NCI-H524 (cell line): Measurements from ENCODE around the gene PIP4K2B.
"Not testable (repeated sequence)": the region's sequence is repeated elsewhere in the genome, so short reads cannot be mapped to it uniquely, and the experiment has no call there.

Experiments used
- DNase-seq, 2 experiments: peaks; one replicate each; lab custom pipeline; 2025; lab: John Stamatoyannopoulos, UW

Gene PIP4K2B

DNA sequence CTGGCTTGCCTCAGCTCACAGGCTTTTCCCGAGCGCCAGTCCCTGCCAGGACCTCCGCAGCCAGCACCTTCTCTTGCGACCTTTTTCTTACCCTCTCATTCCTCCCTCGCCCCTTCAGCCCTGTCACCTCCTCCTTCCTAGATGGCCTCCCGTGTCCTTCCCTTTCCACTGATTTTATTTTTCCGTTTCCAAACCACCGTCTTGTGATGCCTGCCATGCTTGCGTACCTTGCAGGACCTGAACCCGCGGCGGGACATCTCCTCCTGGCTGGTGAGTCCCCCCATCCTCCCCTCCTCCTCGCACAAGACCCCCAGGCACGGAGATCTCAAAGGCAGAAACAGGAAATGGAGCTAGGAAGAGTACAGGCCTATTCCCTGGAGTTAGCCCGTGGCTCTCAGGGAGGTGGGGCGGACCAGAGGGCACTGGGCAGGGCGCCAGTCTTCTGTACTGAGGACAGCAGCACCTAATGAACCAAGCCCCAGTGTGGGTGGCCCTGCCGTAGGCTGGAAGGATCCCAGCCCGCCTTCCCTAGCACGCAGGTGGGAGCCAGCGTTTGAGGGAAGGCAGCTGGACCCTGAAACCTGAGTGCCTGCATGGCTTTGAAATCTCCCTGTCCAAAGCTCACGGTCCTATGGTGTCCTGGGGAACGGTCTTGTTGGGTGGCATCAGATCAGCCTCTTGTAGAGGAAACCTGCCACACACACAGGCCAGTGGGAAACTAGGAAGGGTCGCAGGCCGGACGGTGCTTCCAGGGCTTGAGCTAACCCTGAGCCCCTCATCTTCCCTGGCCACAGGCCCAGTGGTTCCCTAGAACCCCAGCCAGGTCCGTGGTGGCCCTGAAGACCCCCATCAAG, 68.6 kb downstream of the PIP4K2B start:
- peak in 1 of 2 experiments; percentile 50 for DNase-seq

DNA sequence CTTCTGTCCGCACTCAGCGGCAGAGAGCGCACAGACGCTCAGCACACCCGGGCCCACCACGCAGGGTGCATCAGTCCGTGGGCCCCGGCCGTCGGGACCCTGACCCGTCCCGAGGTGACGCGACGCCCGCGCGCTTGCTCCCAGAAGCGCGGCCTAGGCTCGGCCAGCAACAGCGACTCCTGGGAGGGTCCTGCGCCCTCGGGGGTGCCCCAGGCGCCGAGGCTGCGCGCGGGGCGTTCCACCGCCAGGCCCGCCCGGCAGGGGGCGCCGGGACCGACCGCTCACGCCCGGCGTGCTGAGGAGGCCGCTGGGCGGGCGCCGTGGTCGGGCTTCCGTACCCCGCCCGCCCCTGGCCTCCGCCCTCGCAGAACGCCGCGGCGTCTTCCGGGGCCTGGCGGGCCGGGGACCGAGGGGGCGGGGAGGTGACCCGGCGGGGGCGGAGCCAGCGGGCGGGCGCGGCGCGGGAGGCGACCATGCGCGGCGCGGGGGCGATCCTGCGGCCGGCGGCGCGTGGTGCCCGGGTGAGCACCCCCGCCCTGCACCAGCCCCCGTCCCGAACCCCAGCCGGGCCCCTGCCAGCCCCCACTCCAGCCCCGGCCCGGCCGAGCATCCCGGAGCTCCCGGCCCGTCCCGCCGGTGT, 69.3 kb downstream of the PIP4K2B start, which contains the start of gene CISD3:
Gene CISD3, plus strand, starts transcription at position 456 of the 640 bp plus-strand sequence. Its CDS starts 18 bp downstream, at position 474.
- DNase-seq, result peak; percentile 67 to 90

DNA sequence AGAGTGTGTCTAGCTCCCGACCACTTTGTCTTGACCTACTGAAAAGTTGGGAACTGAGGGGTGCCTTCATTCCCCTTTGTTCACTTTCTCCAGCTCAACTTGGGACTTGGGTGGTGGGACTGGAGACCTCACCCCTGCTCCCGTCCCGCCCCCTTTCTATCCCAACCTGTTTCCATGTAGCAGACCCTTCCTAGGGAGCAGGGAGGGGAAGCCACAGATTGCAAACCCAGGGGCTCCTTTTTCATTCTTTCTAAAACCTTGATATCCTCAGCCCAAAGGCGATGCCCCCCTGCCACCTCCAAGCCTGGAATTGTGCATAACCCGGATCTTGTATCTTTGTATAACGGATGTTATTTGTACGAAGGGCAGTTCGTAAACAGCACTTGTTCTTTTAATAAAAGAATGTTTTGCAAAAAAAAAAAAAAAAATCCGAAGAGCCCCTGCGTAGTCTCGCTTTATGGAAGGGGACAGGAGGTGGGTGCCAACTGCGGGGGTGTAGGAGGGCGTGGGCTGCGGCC, 69.9 kb downstream of the PIP4K2B start:
- no peak for DNase-seq

DNA sequence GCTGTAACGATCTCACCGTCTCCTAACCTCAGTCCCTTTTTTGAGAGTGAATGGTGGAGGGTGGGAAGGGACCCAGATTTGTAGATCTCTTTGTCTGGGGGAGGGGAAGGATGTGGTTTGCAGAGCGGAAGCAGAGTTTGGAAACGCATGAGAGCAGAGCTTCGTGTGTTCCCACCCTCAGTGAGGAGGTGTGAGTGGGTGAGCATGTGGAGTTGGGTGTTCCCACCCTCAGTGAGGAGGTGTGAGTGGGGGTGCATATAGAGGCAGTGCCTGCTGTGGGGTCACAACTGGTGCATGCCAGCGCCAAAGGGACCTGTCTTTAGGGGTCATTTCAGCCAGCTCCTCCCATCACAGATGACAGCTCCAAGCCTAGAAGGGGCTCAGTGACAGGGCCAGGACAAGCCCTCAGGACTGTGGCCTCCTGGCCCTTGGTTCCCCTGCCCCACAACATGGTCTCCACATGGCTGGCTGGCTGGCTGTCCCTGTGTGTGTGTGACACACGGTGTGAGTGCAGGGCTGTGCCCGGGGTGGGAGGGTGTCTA, 71.0 kb downstream of the PIP4K2B start:
- DNase-seq, result no peak

DNA sequence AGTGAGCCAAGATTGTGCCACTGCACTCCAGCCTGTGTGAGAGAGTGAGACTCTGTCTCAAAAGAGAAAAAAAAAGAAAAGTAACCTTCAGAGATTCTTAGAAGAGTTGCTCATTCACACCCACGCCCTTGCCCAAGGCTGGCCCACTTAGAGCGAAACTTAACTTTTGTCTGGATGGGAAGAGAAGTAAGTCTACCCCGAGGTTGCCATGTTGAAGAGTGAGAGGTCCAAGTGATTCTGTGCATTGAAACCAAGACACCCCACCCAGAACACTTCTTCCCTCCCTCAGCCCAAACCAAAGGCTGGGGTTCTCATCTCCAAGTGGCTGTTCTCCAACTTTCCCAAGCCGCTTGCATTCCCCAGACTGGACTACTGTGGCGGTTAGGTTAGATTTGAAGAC, 71.6 kb downstream of the PIP4K2B start:
- DNase-seq, result no peak

DNA sequence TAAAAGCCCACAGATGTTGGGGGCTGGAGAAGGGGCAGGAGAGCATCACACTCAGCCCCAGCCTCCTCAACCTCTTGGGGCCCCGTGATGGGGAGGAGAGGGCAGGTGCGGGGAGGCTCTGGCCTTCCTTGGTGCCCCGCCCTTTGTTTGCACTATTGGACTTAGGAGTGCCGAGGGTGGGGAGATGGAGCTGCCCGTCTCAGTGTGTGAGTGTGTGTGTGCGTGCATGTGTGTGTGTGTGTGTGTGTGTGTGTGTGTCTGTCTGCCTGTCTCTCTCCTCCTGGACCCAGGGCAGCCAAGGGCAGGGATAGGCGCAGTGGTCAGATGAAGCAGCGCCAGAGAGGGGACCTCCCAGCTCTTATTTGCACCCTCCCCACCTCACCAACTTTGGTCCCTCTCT, 73.2 kb downstream of the PIP4K2B start:
- not testable (repeated sequence) for DNase-seq

DNA sequence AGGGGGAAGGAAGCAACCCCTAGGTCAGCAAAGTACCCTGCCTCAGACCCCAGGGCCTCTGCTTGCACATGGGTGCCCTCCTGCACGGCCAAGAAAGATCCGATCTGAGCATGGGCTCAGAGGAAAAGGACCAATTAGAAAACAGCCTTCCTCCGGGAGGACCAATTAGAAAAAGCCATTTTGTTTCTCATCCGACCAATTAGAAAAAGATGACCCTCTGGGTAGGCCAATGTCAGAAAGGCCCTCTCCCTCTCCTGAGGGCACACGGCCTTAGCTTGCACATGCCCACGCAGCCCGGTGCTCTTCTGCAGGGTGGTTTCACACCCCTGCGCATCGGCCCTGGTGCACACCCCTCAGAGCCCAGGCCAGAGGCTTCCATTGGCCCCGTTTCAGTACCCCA, 74.3 kb downstream of the PIP4K2B start:
- DNase-seq, result peak in 1 of 2 experiments; percentile 49

DNA sequence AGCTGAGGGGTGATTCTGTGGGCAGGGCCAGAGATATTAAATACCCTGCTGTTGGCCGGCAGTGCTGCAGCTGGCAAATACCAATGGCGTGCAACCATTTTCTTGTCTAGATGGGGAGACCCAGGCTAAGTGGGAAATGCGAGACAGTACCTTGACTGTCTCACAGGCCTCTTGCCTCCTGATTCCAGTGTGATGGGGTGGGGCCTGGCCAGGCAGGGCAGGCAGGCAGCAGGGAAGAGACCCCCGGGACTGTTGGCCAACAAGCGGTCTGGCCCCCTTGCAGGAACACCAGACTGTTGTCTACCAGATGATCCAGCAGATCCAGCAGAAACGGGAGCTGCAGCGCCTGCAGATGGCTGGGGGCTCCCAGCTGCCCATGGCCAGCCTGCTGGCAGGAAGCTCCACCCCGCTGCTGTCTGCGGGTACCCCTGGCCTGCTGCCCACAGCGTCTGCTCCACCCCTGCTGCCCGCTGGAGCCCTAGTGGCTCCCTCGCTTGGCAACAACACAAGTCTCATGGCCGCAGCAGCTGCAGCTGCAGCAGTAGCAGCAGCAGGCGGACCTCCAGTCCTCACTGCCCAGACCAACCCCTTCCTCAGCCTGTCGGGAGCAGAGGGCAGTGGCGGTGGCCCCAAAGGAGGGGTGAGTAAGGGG, 74.9 kb downstream of the PIP4K2B start:
- peak; percentile 76 to 94 for DNase-seq

DNA sequence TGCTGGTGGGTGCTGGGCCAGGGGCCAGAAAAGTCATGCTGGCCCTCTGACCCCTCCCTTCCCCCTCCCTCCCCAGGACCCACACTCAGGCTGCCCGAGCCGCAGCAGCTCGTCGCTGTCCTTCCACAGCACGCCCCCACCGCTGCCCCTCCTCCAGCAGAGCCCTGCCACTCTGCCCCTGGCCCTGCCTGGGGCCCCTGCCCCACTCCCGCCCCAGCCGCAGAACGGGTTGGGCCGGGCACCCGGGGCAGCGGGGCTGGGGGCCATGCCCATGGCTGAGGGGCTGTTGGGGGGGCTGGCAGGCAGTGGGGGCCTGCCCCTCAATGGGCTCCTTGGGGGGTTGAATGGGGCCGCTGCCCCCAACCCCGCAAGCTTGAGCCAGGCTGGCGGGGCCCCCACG, 77.6 kb downstream of the PIP4K2B start:
- DNase-seq, result no peak

DNA sequence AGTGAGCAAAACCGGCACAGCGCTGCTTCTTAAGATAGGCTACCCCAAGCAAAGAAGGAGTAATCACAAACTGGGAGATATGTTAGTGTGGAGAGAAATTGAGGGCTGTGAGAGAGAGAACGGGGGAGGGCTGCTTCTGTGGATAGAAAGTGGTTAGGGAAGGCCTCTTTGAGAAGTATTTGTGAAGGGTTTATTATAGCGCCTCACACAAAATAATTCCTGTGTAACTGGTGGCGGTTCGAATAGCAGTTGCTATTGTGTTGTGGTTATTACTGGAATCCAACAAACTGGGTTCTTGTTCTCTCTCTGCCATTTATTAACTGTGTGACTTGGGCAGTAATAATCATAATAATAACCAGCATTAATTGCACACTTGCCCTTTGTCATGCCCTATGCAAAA, 78.4 kb downstream of the PIP4K2B start:
- no peak for DNase-seq

DNA sequence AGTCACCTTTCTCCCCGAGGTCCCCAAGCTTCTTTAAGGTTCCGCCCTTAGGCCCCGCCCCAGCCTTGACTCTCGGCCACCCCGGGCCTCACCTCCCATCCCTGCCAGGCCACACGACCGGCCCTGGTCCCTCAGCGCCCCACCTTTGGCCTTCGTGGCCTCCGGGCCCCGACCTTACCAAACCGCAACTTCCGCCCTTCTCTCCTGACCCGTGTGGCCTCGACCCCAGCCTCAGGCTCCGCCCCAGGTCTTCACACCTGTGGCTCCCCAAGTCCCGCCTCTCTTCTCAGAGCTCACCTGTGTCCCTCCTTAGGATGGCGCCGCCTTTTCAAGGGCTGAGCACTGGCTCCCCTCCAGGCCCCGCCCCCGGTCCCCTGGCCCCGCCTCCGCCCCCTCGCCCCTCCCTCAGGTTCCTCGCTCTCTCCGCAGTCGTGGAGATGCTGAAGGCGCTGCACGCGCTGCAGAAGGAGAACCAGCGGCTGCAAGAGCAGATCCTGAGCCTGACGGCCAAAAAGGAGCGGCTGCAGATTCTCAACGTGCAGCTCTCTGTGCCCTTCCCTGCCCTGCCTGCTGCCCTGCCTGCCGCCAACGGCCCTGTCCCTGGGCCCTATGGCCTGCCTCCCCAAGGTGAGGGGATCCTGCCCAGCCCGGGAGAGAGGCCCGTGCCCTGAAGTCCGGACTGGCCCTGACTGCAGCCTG, 79.3 kb downstream of the PIP4K2B start:
- no peak for DNase-seq

DNA sequence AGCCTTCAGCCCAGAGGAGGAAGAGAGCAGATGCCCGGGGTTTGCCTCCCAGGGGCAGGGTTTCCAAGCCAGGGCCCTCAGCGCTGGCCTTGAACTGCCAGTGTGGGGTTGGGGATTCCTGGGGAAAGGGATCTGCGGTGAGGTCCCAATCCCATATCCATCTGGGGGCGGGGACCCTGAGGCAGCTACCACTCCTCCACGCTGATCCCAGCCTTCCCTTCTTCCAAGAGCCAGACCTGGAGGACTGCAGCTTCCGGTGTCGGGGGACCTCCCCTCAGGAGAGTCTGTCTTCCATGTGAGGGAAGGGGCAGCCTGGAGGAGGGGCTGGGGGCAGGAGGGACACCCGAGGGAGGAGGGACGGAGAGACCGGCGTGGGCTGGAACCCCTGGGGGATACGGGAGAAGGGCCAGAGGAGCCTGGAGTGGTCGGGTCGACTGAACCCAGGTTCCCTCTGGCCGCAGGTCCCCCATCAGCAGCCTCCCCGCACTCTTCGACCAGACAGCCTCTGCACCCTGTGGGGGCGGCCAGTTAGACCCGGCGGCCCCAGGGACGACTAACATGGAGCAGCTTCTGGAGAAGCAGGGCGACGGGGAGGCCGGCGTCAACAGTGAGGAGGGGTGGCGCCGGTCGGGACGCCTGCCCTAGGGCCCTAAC, 79.9 kb downstream of the PIP4K2B start:
- no peak for DNase-seq

DNA sequence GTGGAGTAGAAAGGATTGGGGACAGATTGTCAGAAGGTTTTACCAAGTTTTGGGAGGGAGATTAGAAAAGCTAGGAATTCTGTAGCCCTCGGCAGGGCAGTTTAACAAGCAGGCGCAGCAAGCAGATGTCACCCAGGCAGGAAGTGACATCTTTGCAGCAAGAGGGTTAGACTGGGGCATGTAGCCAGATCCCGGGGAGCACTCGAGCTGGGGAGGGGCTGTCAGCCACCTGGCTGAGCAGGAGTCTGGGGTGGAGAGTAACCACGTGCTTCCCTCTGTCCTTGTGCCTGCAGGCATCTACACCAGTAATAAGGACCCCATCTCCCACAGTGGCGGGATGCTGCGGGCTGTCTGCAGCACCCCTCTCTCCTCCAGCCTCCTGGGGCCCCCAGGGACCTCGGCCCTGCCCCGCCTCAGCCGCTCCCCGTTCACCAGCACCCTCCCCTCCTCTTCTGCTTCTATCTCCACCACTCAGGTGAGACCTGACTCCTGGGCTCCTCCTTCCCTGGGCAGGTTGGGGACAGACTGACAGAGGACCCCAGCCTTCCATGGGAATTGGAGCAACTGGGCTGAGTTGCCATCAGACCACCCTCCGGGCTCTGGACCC, 82.1 kb downstream of the PIP4K2B start:
- no peak for DNase-seq

DNA sequence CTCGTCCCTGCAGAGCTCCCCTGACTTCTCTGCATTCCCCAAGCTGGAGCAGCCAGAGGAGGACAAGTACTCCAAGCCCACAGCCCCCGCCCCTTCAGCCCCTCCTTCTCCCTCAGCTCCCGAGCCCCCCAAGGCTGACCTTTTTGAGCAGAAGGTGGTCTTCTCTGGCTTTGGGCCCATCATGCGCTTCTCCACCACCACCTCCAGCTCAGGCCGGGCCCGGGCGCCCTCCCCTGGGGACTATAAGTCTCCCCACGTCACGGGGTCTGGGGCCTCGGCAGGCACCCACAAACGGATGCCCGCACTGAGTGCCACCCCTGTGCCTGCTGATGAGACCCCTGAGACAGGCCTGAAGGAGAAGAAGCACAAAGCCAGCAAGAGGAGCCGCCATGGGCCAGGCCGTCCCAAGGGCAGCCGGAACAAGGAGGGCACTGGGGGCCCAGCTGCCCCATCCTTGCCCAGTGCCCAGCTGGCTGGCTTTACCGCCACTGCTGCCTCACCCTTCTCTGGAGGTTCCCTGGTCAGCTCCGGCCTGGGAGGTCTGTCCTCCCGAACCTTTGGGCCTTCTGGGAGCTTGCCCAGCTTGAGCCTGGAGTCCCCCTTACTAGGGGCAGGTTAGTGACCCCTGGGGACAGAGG, 82.9 kb downstream of the PIP4K2B start:
- no peak for DNase-seq
